HCT116 (cell line): Measurements from ENCODE around the gene MBOAT7.

Source experiments
- CTCF ChIP-seq, 3 experiments: fragments of 200-600 bp in 1 of 3; sonication (generic) in 1 of 3; IDR thresholded peaks in 2 of 3; conservative IDR thresholded peaks in 1 of 3; 2 replicates each; pipeline ENCODE4 v1.5.1; 2012 to 2017; ENCODE audit warnings: low read depth in 2 of 3, low read length in 2 of 3, antibody characterized with exemption in 1 of 3, borderline replicate concordance in 1 of 3, control low read depth in 1 of 3, mild to moderate bottlenecking in 1 of 3, mixed read lengths in 1 of 3, mixed run types in 1 of 3, moderate library complexity in 1 of 3; ENCODE audit not compliant: insufficient read depth in 1 of 3
- ELF1 ChIP-seq: IDR thresholded peaks from 2 replicates; pipeline ENCODE4 v1.6.1; 2012; ENCODE audit warnings: low read depth, borderline replicate concordance
- EZH2phosphoT487 ChIP-seq: fragments of 200-600 bp; IDR thresholded peaks from 2 replicates; pipeline ENCODE4 v1.6.1; 2018; ENCODE audit warnings: antibody characterized with exemption, borderline replicate concordance
- MAX ChIP-seq: IDR thresholded peaks from 2 replicates; pipeline ENCODE4 v1.6.1; 2012
- POLR2A ChIP-seq: IDR thresholded peaks from 2 replicates; pipeline ENCODE4 v1.7.0; 2011; ENCODE audit warnings: borderline replicate concordance; ENCODE audit not compliant: insufficient read depth, insufficient read length; ENCODE audit errors: extremely low read depth
- RAD21 ChIP-seq: IDR thresholded peaks from 2 replicates; pipeline ENCODE4 v1.6.1; 2012; ENCODE audit warnings: low read depth, mild to moderate bottlenecking
- REST ChIP-seq: IDR thresholded peaks from 2 replicates; pipeline ENCODE4 v1.6.1; 2012; ENCODE audit warnings: low read depth
- SP1 ChIP-seq: IDR thresholded peaks from 2 replicates; pipeline ENCODE4 v1.6.1; 2012; ENCODE audit warnings: low read depth
- YY1 ChIP-seq: IDR thresholded peaks from 2 replicates; pipeline ENCODE4 v1.6.1; 2011; ENCODE audit warnings: low read length, low read depth, moderate library complexity, mild to moderate bottlenecking; ENCODE audit not compliant: insufficient replicate concordance; ENCODE audit errors: extremely low read depth
- ZNF274 ChIP-seq: fragments of 200-500 bp; sonication (Bioruptor generic); IDR thresholded peaks from 2 replicates; pipeline ENCODE4 v1.6.1; 2014; ENCODE audit warnings: mild to moderate bottlenecking, low read depth, low read length, inconsistent platforms

GRCh38 chr19:54155694-54156093, 33.7 kb downstream of the MBOAT7 start:
- TF ChIP-seq RAD21, result no peak
- peak in 1 of 3 experiments; percentile 17; a peak in 1 of 6 replicates for TF ChIP-seq CTCF (IDR thresholded peaks at IDR 0.05 in 2 of 3, conservative IDR thresholded peaks at IDR 0.05 in 1 of 3; ENCODE audit: borderline replicate concordance in 1 of 3, insufficient read depth in 1 of 3, low read depth in 2 of 3, low read length in 2 of 3)
- no peak for TF ChIP-seq YY1
- TF ChIP-seq EZH2phosphoT487, result no peak
- TF ChIP-seq ZNF274, result no peak
- no peak for TF ChIP-seq SP1
- no peak for TF ChIP-seq MAX
- TF ChIP-seq ELF1, result no peak
- TF ChIP-seq POLR2A, result no peak
- TF ChIP-seq REST, result no peak
